Astrocyte (in vitro differentiated cells and primary cell): ENCODE data around the gene BCL2. TPM values are rescaled to one million over a fixed set of nuclear protein-coding genes. Genes with fewer than 3 reads are reported as not detected.
A peak's percentile ranks its signal among the peaks of the same experiment; 100 is the strongest.

Experiments
- DNase-seq: peaks from one replicate; pipeline ENCODE4 v3.0.0-alpha.2; 2010; ENCODE audit warnings: low read depth
- FAIRE-seq: peaks from 2 replicates; lab custom pipeline; 2011; peaks lifted over from hg19 to GRCh38; lab: Jason Lieb, UNC
- H2AFZ ChIP-seq: 2 replicates; pipeline ENCODE4 v1.6.0; 2012; ENCODE audit warnings: low read depth, low read length, inconsistent platforms
- H3K27ac ChIP-seq: 2 replicates; pipeline ENCODE4 v1.5.1; 2011; ENCODE audit warnings: low read depth, low read length, inconsistent platforms
- H3K27me3 ChIP-seq: 2 replicates; pipeline ENCODE4 v1.6.0; 2011; ENCODE audit warnings: low read length, inconsistent platforms; ENCODE audit not compliant: insufficient read depth
- H3K36me3 ChIP-seq: 2 replicates; pipeline ENCODE4 v1.5.1; 2011; ENCODE audit warnings: low read length, inconsistent platforms; ENCODE audit not compliant: insufficient read depth
- H3K4me1 ChIP-seq: 2 replicates; pipeline ENCODE4 v1.5.1; 2011; ENCODE audit warnings: low read length, inconsistent platforms; ENCODE audit not compliant: insufficient read depth
- H3K4me2 ChIP-seq: 2 replicates; pipeline ENCODE4 v1.6.0; 2012; ENCODE audit warnings: low read length, inconsistent platforms
- H3K4me3 ChIP-seq: 2 replicates; pipeline ENCODE4 v1.5.1; 2011; ENCODE audit warnings: low read depth, mild to moderate bottlenecking, low read length, inconsistent platforms; ENCODE audit not compliant: insufficient read depth
- H3K79me2 ChIP-seq: 2 replicates; pipeline ENCODE4 v1.6.0; 2012; ENCODE audit warnings: mild to moderate bottlenecking, low read length, inconsistent platforms; ENCODE audit not compliant: insufficient read depth
- H3K9ac ChIP-seq: 2 replicates; pipeline ENCODE4 v1.6.0; 2012; ENCODE audit warnings: mild to moderate bottlenecking, low read length, inconsistent platforms
- H3K9me3 ChIP-seq: 2 replicates; pipeline ENCODE4 v1.5.1; 2012; ENCODE audit warnings: low read depth, mild to moderate bottlenecking, low read length, inconsistent platforms; ENCODE audit not compliant: insufficient read depth
- H4K20me1 ChIP-seq: 2 replicates; pipeline ENCODE4 v1.6.0; 2012; ENCODE audit warnings: low read length, inconsistent platforms; ENCODE audit not compliant: insufficient read depth
- H3K27ac Mint-ChIP-seq: one replicate; pipeline ENCODE4 v1.8.0; 2021; ENCODE audit warnings: mild to moderate bottlenecking, mixed read lengths; ENCODE audit not compliant: unreplicated experiment
- H3K27me3 Mint-ChIP-seq: one replicate; pipeline ENCODE4 v1.8.0; 2021; ENCODE audit warnings: low read depth, mixed read lengths; ENCODE audit not compliant: unreplicated experiment
- H3K36me3 Mint-ChIP-seq: one replicate; pipeline ENCODE4 v1.8.0; 2021; ENCODE audit warnings: low read depth, mixed read lengths; ENCODE audit not compliant: unreplicated experiment
- H3K4me1 Mint-ChIP-seq: one replicate; pipeline ENCODE4 v1.8.0; 2021; ENCODE audit warnings: low read depth, mixed read lengths; ENCODE audit not compliant: unreplicated experiment
- H3K4me3 Mint-ChIP-seq: one replicate; pipeline ENCODE4 v1.8.0; 2021; ENCODE audit warnings: mild to moderate bottlenecking, moderate library complexity, mixed read lengths; ENCODE audit not compliant: unreplicated experiment
- H3K9me3 Mint-ChIP-seq: one replicate; pipeline ENCODE4 v1.8.0; 2021; ENCODE audit warnings: mild to moderate bottlenecking, mixed read lengths; ENCODE audit not compliant: unreplicated experiment
- EZH2 ChIP-seq: IDR thresholded peaks from 2 replicates; pipeline ENCODE4 v1.6.1; 2012; ENCODE audit warnings: mild to moderate bottlenecking, low read length, inconsistent platforms; ENCODE audit not compliant: insufficient read depth
- total RNA-seq: library from RNA; stranded (reverse); gene quantifications from 2 replicates; pipeline ENCODE4 v1.2.1, GENCODE V29; 2021
- TF ChIP-seq, protein P1 (sequence below): IDR thresholded peaks from 2 replicates; pipeline ENCODE4 v1.5.1; 2011; ENCODE audit warnings: low read depth, mild to moderate bottlenecking, inconsistent platforms, low read length, moderate library complexity; ENCODE audit not compliant: insufficient read depth

BCL2 gene
- total RNA-seq, 1 donor from 2014 or later = 1.7 TPM

GRCh38 chr18:63307551-63308200, 11.9 kb downstream of the BCL2 start:
- H3K4me2 ChIP-seq = no peak overlapping the region
- H2AFZ ChIP-seq = no peak overlapping the region
- Mint-ChIP-seq H3K4me3 (no peak overlapping the region), H3K4me1 (peaks cover 19% of the 10 kb centered on the region), H3K36me3 (no peaks in the 10 kb centered on the region), H3K27ac (peak overlapping the region; percentile 67), H3K27me3 (peaks cover 2% of the 10 kb centered on the region), H3K9me3 (no peaks in the 10 kb centered on the region)
- FAIRE-seq (peak; percentile 41), DNase-seq (peak; percentile 12)
- H3K9ac ChIP-seq = no peak overlapping the region
- no peaks in the 10 kb centered on the region for H3K79me2 ChIP-seq
- H3K9me3 ChIP-seq = no peaks in the 10 kb centered on the region
- H3K27ac ChIP-seq = no peak overlapping the region
- no peaks in the 10 kb centered on the region for H3K27me3 ChIP-seq
- H4K20me1 ChIP-seq = no peaks in the 10 kb centered on the region
- no peaks in the 10 kb centered on the region for H3K36me3 ChIP-seq
- H3K4me1 ChIP-seq = no peaks in the 10 kb centered on the region
- no peak for TF ChIP-seq EZH2
- TF ChIP-seq, protein P1, sequence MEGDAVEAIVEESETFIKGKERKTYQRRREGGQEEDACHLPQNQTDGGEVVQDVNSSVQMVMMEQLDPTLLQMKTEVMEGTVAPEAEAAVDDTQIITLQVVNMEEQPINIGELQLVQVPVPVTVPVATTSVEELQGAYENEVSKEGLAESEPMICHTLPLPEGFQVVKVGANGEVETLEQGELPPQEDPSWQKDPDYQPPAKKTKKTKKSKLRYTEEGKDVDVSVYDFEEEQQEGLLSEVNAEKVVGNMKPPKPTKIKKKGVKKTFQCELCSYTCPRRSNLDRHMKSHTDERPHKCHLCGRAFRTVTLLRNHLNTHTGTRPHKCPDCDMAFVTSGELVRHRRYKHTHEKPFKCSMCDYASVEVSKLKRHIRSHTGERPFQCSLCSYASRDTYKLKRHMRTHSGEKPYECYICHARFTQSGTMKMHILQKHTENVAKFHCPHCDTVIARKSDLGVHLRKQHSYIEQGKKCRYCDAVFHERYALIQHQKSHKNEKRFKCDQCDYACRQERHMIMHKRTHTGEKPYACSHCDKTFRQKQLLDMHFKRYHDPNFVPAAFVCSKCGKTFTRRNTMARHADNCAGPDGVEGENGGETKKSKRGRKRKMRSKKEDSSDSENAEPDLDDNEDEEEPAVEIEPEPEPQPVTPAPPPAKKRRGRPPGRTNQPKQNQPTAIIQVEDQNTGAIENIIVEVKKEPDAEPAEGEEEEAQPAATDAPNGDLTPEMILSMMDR = no peak
- no peak overlapping the region for H3K4me3 ChIP-seq

DNA sequence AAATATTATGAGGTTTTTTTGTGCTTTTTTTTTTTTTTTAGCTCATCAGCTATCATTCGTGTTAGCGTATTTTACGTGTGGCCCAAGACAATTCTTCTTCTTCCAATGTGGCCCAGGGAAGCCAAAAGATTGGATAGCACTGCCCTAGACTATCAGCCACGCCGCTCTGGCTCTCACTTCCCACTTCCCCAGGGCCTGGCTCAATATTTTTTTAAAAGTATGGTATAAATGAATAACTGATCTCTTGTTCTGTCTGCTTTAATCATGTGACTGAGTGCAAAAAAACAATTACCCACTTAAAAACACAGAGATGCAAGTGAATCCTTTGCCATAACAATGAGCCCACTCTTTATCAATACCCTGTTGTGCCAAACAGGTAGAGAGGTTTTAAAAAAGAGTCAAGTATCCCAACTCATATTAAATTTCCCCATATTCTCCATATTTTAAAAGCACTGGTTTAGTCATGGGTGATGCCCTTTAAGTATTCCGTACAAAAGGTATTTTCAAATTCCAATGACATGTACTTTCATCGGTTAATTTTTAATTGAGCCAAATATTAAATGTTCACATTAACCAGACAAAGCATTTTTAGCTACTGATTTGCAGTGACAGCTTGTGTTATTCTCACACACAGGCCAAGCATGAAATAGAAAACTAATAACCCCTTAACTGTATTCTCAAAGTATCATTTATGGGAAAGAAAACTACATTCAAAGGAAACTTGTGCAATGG, 12.6 kb downstream of the BCL2 start:
- Mint-ChIP-seq H3K4me1 (peaks cover 19% of the 10 kb centered on the region), H3K36me3 (no peaks in the 10 kb centered on the region), H3K4me3 (no peak overlapping the region), H3K9me3 (no peaks in the 10 kb centered on the region), H3K27ac (no peak overlapping the region), H3K27me3 (peaks cover 2% of the 10 kb centered on the region)
- H3K36me3 ChIP-seq = no peaks in the 10 kb centered on the region
- no peak for FAIRE-seq
- no peaks in the 10 kb centered on the region for H4K20me1 ChIP-seq
- no peaks in the 10 kb centered on the region for H3K27me3 ChIP-seq
- no peak overlapping the region for H3K27ac ChIP-seq
- H3K4me3 ChIP-seq = no peak overlapping the region
- no peaks in the 10 kb centered on the region for H3K9me3 ChIP-seq
- no peak overlapping the region for H2AFZ ChIP-seq
- no peak for DNase-seq
- no peak overlapping the region for H3K9ac ChIP-seq
- no peaks in the 10 kb centered on the region for H3K79me2 ChIP-seq
- no peak overlapping the region for H3K4me2 ChIP-seq
- TF ChIP-seq, protein P1 = no peak
- TF ChIP-seq EZH2 = no peak
- no peaks in the 10 kb centered on the region for H3K4me1 ChIP-seq

GRCh38 chr18:63306249-63306648, 13.3 kb downstream of the BCL2 start:
- Mint-ChIP-seq H3K4me3 (no peak overlapping the region), H3K27ac (no peak overlapping the region), H3K27me3 (peaks cover 2% of the 10 kb centered on the region), H3K9me3 (no peaks in the 10 kb centered on the region), H3K36me3 (no peaks in the 10 kb centered on the region), H3K4me1 (peaks cover 16% of the 10 kb centered on the region)
- Histone ChIP-seq H3K4me3 (no peak overlapping the region), H3K4me2 (no peak overlapping the region), H3K4me1 (no peaks in the 10 kb centered on the region), H3K36me3 (no peaks in the 10 kb centered on the region), H3K9me3 (no peaks in the 10 kb centered on the region), H2AFZ (no peak overlapping the region), H3K27me3 (no peaks in the 10 kb centered on the region), H4K20me1 (no peaks in the 10 kb centered on the region), H3K9ac (no peak overlapping the region), H3K79me2 (no peaks in the 10 kb centered on the region), H3K27ac (no peak overlapping the region)
- no peak for DNase-seq
- FAIRE-seq = no peak
- TF ChIP-seq, protein P1 = no peak
- no peak for TF ChIP-seq EZH2
